GM12891 (cell line): ENCODE data around the gene H1-8.
A peak's percentile ranks its signal among the peaks of the same experiment; 100 is the strongest.

Experiments used
- DNase-seq: peaks from one replicate; pipeline ENCODE4 v3.0.0; 2011; ENCODE audit warnings: low spot score; ENCODE audit not compliant: insufficient read length
- FAIRE-seq: peaks from 2 replicates; lab custom pipeline; 2011; peaks lifted over from hg19 to GRCh38; lab: Jason Lieb, UNC
- PAX5 ChIP-seq: IDR thresholded peaks from 2 replicates; pipeline ENCODE4 v1.6.1; 2011; ENCODE audit warnings: low read length, moderate library complexity, mild to moderate bottlenecking; ENCODE audit not compliant: insufficient read depth, severe bottlenecking
- POLR2A ChIP-seq: IDR thresholded peaks from 2 replicates; pipeline ENCODE4 v1.6.1; 2011; ENCODE audit warnings: low read depth, low read length, control low read depth
- POLR2AphosphoS5 ChIP-seq: IDR thresholded peaks from 2 replicates; pipeline ENCODE4 v1.6.1; 2011; ENCODE audit warnings: low read depth, low read length, control low read depth
- POU2F2 ChIP-seq: IDR thresholded peaks from 2 replicates; pipeline ENCODE4 v1.6.1; 2011; ENCODE audit warnings: low read depth, mild to moderate bottlenecking, control low read depth, low read length, moderate library complexity
- SPI1 ChIP-seq: IDR thresholded peaks from 2 replicates; pipeline ENCODE4 v1.6.1; 2011; ENCODE audit warnings: low read depth, low read length, control low read depth
- TAF1 ChIP-seq: IDR thresholded peaks from 2 replicates; pipeline ENCODE4 v1.6.1; 2011; ENCODE audit warnings: low read depth, low read length, control low read depth

Gene H1-8

GRCh38 chr3:129549006-129549800 is 6.2 kb downstream of the H1-8 start:
- no peak for TF ChIP-seq POLR2AphosphoS5
- TF ChIP-seq SPI1 = no peak
- no peak for TF ChIP-seq PAX5
- TF ChIP-seq POU2F2 = no peak
- TF ChIP-seq TAF1 = no peak
- TF ChIP-seq POLR2A = no peak
- DNase-seq (no peak), FAIRE-seq (no peak)

- no peak for TF ChIP-seq TAF1
- TF ChIP-seq POU2F2 = no peak
- TF ChIP-seq POLR2AphosphoS5 = no peak
- TF ChIP-seq PAX5 = no peak
- TF ChIP-seq POLR2A = no peak
- no peak for TF ChIP-seq SPI1
- DNase-seq (no peak), FAIRE-seq (no peak)
Observed at GRCh38 chr3:129549805-129550204, 6.8 kb downstream of the H1-8 start.

DNA sequence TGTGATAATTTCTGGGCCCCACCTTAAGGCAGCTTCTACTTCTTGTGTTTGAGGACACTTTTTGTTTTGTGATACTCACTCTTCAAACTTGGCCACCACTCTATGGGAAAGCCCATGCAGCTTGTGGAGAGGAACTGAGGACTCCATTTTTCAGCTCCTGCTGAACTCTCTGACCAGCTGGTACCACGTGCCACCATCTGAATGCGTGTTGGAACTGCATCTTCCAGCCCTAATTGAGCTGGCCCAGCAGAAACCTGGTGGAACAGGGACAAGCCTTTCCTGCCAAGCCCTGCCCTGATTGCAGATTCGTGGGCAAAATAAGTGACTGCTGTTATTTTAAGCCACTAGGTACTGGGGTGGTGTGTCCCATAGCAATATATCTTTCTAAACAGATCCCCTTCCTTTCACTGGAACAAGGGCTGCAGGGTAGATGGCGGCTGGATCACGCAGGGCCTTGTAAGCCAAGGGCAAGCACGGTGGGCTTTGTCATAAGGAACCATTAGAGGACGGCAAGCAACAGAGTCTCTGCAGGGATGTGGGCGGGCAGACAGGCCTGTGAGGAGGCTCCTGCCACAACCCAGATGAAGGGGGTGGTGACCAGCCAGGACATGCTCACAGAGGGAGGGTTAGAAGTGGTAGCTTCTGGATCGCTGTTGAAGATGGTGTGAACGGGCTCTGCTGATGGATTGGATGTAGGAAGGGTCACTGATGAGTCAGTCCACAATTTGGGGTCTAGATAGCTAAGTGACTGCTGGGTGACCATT is 9.5 kb downstream of the H1-8 start:
- DNase-seq = no peak
- TF ChIP-seq TAF1 (no peak), PAX5 (no peak), POU2F2 (no peak), POLR2AphosphoS5 (no peak), POLR2A (no peak), SPI1 (no peak)
- no peak for FAIRE-seq

- TF ChIP-seq POLR2AphosphoS5 (no peak), PAX5 (no peak), SPI1 (no peak), POU2F2 (no peak), TAF1 (no peak), POLR2A (no peak)
- DNase-seq (no peak), FAIRE-seq (no peak)
Observed at GRCh38 chr3:129553171-129553570, 10.2 kb downstream of the H1-8 start.

DNA sequence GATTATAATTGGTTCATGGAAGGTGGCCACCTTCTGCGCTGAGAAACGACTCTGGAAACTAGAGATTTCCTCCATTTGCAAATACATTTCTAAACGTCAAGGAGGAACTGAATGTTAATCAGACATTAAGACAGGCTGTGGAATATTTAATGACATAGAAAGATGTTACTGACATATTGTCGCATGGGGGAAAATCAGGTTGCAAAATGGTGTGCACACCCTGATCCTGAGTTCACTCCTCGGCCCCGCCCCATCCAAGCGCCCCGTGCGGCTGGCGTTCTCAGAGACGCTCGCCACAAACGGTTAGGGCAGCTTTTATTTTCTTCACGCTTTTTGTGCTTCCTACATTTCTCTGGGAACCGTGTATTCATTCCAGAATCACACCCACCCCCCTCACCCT is 10.7 kb downstream of the H1-8 start:
- no peak for DNase-seq
- TF ChIP-seq POLR2A (no peak), PAX5 (no peak), POLR2AphosphoS5 (no peak), POU2F2 (no peak), TAF1 (no peak), SPI1 (no peak)
- FAIRE-seq = peak; percentile 64

DNA sequence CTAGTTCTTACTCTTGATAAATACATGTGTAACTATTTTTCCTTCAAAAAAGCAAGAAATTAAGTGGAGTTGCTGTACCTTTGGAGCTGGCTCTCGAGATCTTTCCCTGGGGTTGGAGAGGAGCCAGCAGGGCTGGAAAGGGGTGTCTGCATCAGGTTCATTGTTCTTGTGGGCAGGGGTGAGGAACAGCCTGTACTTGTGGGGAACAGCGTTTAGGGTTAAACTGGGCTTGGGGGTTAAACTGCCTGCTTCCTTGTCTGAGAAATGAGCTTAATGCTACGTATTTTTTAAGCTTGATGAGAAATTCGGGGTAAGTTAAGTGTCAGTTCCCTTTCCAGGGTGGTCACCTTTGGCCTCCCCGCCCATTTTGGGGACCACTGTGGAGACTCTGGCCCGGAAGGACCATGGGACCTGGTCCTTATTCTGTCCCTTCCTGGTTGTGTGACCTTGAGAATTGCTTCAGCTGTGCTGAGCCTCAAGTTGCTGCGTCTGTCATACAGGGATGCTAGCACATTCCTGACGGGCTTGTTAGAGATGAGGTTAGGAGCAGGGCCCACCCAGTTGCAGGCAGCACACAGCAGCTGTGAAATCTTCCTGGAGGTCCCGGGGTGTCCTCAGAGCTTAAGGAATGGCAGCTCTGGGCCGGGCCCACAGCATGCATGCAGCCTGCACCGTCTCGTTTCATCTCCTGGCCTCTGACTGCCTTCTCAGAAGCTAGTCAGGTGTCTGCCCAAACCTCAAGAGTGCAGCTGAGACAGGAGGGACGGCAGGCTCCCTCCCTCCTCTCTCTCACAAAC is 11.6 kb downstream of the H1-8 start:
- no peak for DNase-seq
- TF ChIP-seq SPI1 = no peak
- TF ChIP-seq POU2F2 = no peak
- TF ChIP-seq PAX5 = no peak
- TF ChIP-seq POLR2A = no peak
- no peak for TF ChIP-seq POLR2AphosphoS5
- no peak for TF ChIP-seq TAF1
- no peak for FAIRE-seq

DNA sequence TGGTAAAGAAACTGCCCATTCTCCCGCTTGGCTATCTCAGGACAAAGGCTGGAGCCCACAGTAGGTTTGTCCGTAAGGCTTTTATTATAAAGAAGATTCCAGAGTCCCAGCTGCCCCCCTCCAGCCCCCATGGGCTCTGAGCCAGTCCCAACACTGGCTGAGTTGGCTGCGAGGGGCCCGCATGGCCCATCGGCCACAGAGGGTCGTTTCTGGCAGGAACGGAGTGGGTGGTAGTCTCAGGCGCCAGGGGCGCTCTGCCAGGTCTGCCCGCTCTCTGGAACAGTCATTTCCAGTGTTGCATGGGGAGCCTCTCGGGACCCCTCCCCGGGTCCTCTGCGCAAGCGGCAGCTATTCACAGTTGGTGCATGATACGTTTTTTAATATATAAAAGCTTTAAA is 12.2 kb downstream of the H1-8 start:
- no peak for DNase-seq
- no peak for FAIRE-seq
- TF ChIP-seq PAX5 = no peak
- TF ChIP-seq POLR2A = no peak

DNA sequence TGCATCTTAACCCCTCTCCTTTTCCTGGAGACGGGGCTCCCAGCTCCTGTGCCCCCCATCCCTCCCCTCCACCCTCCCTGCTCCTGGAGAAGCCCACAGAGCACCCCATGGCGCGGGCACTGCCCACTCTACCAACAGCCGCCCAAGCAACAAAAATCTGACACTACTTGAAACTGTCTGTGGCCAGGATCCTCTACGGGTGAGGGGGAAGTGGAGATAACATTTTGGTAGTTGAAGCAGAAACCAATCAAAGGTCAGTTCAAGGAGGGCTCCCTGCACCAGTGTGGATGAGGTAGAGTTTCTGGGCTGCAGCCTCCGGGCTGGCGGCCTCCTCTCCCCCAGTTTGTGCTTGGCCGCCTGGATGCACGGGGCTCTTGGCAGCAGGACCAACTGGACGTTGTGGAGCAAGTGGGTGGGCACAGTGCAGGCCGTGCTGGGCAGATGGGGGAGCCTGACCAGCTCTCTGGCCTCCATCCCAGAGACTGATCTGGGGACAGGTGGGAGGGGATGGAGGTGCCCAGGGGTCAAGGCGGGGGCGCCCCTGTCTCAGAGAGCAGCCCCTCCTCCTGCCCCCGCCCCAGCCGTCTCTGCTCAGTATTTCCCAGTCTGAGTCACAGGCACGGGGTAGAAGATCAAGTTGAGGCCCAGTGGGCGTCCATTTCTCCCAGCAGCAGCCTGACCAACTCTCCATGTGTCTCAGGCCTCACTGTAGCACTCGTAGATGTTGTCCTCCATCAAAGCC is 12.8 kb downstream of the H1-8 start:
- no peak for DNase-seq
- TF ChIP-seq POLR2A (no peak), SPI1 (peak; percentile 13; the same call in 1 of the 2 replicates)
- FAIRE-seq = no peak

DNA sequence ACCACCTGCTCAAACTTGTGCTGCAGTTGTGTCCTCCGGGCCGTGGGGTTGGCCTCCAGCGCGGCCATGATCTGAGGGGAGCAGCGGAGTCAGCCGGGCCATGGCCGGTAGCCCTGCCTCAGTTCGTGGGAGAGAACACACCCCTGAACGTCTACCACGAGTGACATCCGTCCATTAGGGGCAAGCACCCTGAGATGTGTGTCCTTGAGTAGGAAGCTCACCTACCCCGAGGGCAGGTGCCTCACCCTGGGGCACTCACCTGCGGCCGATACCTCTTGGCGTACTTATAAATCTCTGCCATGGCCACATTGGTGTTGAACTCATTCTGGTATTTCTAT is 13.4 kb downstream of the H1-8 start:
- FAIRE-seq = no peak
- DNase-seq = no peak
- no peak for TF ChIP-seq POLR2AphosphoS5
- no peak for TF ChIP-seq POU2F2
- no peak for TF ChIP-seq POLR2A
- TF ChIP-seq TAF1 = no peak
- TF ChIP-seq SPI1 = no peak
- TF ChIP-seq PAX5 = no peak
